HG02588 (cell line): ENCODE results near the gene RWDD1.
"Not testable (repeated sequence)": the region's sequence is repeated elsewhere in the genome, so short reads cannot be mapped to it uniquely, and the experiment has no call there.

ENCODE experiments used
- ATAC-seq: cut with Tn5 transposase; IDR thresholded peaks from one replicate; pipeline ENCODE4 v1.9.1; 2021; ENCODE audit warnings: mild to moderate bottlenecking, moderate library complexity; ENCODE audit not compliant: unreplicated experiment

The RWDD1 gene

GRCh38 chr6:116560130-116560529 lies 11.2 kb upstream of the RWDD1 start:
- ATAC-seq = no peak

- ATAC-seq = peak; percentile 69
Measured at GRCh38 chr6:116561377-116562018, 9.8 kb upstream of the RWDD1 start.

DNA sequence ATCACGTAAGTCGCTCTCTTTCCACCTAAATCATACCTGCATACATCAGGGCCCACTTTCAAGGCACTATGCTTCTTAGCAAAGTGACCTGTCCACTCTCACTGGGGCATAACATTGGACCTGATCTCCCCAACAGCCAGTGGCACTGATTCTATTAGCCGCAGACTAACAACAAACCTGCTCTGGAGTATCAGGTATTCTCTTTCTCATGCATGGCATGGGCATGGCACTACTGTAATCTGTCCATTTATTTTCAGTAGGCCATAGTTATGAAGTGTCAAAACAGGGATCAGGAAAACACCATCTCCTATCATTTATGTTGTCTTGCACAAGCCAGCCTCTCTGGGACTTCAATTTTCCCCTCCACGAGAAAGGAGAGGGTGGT lies 9.3 kb upstream of the RWDD1 start:
- no peak for ATAC-seq

DNA sequence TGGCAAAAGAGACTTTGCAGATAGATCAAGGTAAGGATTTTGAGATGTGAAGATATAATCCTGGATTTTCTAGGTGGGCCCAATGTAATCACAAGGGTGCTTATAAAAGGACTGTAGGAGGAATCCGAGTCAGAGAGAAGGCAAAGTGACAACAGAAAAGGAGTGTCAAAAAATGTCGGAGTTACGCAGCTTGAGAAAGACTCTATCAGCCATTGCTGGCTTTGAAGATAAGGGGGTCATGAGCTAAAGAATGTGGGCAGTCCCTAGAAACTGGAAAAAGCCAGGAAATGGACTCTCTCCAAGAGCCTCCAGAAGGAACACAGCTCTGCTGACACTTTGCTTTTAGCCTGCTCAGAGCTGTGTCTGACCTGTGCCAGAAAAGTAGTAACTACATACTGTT lies 8.7 kb upstream of the RWDD1 start:
- ATAC-seq = no peak

GRCh38 chr6:116563830-116564229 lies 7.5 kb upstream of the RWDD1 start:
- no peak for ATAC-seq

DNA sequence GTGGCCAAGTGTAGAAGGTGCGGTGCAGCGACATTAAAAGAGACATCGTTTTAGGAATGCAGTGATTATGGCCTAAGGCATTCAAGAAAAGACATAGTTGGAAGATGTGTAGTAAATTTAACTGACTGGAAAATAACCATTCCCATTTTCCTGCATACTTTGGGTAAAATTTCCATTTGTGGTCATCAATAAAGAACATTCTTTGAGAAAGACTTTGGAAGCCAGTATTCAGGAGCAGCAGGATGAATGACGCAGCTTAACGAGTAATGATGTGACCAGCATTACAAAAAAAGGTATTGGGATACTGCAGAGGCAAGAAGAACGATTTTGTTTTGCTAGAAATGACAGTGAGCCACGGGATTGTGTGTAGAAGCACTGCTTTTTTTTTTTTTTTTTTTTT lies 7.0 kb upstream of the RWDD1 start:
- no peak for ATAC-seq

DNA sequence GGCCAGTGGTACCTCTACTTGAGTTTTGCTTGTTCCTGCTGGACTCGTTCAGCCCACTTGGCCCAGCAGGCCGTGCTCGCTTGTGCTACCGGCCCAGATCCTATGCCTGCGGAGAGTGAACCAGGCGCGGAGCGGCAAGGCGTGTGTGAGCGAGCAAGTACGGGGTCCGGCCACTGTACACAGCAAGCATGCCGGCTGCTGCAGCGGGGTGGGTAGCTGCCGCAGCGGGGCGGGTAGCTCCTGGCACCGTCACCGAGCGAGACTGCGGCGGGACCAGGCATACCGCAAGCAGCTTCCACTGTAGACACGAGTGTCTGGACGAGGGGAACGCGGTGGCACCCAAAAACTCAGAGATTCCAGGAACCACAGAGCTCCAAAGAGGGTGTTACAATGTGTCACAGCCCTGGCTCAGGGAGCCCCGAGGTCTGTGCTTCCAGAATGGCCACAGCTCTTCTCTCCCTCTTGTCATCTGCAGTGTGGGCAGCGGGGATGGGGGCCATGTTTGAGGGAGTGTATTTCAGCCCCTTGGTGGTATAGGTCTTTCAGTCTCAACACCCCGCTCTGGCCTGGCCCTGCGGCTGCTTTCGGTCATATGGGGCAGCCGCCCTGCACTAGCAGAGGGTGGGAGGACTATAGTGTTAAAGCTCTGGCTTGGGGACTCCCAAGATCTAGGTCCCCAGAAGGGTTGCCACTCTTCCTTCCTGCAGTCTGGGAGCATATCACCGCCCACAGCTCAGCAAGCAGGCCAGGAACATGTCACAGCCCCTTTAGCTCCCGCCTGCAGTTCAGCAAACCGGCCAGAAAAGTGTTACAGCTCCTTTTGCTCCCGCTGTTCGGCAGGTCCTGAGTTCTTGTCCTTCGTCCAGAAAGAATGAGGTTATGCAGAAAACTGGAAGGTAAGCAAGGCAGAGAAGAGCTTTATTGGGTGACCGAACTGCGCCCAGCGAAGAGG lies 6.1 kb upstream of the RWDD1 start:
- no peak for ATAC-seq

- ATAC-seq = no peak
Measured at GRCh38 chr6:116568111-116568510, 3.2 kb upstream of the RWDD1 start.

GRCh38 chr6:116568821-116569755 lies 2.2 kb upstream of the RWDD1 start:
- no peak for ATAC-seq

GRCh38 chr6:116571683-116572000 lies 338 bp downstream of the RWDD1 start:
- ATAC-seq = no peak

DNA sequence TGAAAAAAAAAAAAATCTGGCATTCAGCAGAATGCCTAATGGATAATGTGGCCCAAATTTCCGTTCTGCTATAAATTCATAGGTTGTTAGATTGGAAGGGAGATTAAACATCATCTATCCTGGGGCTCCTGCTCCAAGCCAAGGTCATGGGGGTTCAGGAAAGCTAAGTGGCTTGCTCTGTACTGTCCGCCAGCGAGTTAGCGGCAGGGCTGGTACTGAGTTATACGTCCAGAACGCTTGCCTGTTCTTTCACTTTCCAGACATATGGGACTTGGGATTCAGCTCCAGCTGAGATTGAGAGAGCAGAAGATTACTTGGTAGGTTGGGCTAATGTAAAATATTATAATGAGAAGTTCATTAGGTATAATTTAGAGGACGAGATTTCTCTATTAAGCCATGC lies 858 bp downstream of the RWDD1 start:
- ATAC-seq = no peak

DNA sequence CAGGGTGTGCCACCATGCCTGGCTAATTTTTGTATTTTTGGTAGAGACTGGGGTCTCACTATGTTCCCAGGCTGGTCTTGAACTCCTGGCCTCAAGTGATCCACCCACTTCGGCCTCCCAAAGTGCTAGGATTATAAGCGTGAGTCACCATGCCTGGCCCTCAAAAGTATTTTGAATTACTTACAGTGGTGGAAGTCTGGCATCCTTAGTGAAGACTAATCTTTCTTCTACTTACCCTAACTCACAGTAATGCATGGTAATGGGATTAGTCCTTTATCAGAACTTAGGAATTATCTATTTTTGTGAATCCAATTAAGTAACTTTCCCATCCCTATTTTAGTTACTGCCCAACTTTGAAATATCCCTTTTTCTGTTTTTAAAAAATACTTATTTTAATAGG lies 3.9 kb downstream of the RWDD1 start:
- no peak for ATAC-seq

DNA sequence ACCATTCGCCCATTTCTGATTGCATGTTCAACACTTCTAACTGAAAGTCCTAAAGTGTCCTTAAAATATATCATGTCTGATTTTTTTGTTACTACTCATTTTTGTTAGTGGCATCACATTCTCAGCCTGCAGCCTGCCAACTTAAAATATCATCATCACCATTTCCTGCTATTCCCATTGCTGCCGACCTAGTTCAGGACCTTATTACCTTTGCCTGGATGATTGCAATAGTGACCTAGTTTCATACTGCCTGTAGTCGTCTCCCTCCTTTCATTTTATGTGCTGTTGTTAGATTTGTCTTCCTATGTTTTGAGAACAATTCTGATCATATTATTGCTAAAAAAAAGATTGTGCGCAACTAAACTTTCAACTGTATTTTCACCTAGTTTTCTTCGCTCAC lies 6.2 kb downstream of the RWDD1 start:
- ATAC-seq = no peak

DNA sequence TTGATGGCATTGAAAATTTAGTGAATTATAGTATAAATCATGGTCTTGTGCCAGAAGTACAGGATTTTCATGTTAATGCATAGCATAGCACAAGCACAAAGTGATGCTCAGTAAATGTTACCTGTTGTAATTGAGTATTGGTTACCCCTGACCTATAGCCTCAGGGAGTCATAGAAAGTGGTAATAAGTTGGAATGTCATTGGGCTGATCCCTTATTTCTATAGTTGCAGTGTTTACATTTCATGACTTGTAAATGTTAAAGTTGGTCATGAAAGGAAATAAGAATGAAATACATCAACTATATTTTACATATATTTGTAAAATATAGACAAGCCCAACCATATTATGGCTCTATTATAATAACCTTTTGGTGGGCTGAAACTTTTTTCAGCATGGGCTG lies 7.0 kb downstream of the RWDD1 start:
- ATAC-seq = no peak

DNA sequence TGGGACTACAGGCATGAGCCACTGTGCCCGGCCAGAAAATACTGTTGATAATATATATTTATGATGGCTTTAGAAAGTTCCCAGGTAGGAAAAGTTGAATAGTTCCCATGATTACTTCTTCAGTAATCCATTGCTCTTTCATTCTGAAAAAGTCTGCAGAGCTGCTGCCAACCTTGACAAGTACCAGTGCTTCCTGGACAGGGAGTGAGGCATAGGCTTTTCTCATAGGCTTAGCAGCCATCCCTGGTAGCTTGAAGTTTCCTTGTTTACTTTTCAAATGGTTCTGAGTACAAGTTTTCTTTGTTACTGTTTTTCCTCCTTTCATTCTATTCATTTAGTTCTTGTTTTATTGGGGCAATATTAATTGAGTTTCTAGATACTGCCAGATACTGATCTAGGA lies 7.8 kb downstream of the RWDD1 start:
- ATAC-seq = no peak

DNA sequence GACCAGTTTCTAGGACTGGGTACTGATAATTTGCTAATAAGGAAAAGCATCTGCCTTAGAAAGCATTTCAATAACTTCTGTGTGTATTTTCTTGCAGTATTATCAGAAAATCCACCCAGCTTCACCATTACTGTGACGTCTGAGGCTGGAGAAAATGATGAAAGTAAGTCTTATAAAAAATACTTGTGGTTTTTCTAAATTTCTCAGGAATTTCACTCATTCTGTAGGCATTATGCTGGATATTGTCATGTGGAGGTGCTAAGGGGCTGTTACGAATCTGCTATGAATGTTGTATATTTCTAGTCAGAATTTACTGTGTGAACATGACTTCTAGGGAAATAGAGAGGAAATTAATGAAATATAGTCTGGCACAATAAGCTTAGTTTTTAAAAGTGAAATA lies 8.9 kb downstream of the RWDD1 start:
- ATAC-seq = no peak

- ATAC-seq = no peak
Measured at GRCh38 chr6:116586276-116586675, 15.0 kb downstream of the RWDD1 start.

DNA sequence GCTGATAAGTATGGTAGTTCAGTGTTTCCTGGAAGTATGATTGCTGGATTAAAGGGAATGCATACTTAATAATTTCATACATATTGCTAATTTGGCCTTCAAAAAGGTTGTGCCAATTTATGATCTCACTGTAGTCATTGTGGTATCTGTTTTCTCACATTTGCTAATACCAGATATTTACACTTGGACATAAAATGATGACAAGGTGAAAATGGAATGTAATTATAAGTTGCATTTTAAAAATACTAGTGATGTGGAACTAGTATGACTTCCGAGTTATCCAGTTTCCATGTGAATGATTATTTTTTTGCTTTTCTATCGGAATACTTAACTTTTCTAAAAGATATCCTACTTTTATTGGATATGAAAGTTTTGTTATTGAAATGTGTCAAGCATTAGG lies 15.4 kb downstream of the RWDD1 start:
- no peak for ATAC-seq

DNA sequence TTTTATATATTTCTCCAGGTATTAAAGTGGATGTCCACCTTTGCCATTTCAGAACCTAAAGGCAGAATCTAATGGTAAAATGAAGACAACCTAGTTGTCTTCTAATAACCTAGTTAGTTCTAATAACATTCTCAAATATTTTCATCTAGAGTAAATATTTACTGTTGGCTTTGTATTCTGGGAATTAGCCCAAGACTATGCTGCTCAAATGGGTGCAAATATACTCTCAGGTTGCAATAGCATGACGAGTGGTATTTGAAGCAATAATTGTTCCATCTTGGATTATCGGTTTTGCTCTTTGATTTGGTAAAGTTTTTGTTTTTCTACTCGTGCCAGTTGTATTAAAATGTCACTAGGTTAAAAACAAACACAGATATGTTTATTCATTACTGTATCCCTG lies 23.9 kb downstream of the RWDD1 start:
- ATAC-seq = no peak

GRCh38 chr6:116596815-116597214 lies 25.5 kb downstream of the RWDD1 start:
- no peak for ATAC-seq

GRCh38 chr6:116603916-116604315 lies 32.6 kb downstream of the RWDD1 start:
- ATAC-seq = not testable (repeated sequence)
